Measurements from ENCODE around the gene SIPA1.
"Not testable (repeated sequence)": the region's sequence is repeated elsewhere in the genome, so short reads cannot be mapped to it uniquely, and the experiment has no call there.

SIPA1 gene

DNA sequence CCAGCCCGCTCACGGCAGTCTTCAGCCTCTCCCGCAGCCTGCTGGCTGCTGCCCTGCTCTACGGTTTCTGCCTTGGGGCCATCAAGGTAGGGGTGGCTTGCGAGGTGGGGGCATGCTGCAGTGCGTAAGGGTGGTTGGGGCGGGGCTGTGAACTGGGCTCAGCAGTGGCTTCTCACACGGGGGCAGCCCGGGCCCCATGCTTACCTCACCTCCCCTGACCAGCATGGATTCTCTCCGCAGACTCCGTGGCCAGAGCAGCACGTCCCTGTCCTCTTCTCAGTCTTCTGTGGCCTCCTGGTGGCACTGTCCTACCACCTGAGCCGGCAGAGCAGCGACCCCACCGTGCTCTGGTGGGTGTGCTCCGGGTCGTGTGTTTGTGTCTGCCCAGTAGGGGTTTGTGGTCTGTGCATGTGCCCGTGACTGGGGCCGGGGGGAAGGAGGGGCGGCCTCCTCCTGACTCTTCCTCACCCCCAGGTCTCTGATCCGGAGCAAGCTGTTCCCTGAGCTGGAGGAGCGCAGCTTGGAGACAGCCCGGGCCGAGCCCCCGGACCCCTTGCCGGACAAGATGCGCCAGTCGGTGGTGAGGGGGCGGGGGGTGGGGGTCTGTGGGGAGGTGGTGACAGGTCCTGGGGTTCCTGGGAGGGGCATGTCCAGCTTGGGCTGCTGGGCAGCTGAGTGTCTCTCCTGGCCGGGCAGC lies 12.8 kb upstream of the SIPA1 start:
- no peak for FAIRE-seq

DNA sequence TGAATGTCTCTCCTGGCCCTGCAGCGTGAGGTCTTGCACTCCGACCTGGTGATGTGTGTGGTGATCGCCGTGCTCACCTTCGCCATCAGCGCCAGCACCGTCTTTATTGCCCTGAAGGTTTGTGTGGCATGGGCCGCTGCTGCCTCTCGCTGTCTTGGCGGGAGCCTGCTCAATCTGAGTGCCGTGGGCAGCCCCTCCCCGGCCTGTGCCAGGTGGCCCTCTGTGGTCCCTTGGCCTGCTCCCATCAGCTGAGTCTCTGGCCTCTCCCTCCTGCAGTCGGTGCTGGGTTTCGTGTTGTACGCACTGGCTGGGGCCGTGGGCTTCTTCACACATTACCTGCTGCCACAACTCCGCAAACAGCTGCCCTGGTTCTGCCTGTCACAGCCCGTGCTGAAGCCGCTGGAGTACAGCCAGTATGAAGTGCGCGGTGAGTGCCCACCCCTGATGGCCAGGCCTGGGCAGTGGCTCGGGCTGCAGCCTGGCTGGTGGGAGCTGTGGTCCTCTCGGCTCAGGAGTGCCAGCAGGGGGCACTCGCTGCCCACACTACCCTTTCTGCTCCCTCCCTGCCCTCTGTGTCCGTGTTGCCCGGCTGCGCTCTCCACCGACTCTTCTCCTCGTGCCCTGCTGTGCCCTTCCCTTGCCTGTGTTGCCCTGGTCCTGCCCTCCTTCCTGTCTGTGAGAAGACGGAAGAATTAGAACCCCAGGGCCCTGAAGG lies 12.1 kb upstream of the SIPA1 start:
- no peak for FAIRE-seq

DNA sequence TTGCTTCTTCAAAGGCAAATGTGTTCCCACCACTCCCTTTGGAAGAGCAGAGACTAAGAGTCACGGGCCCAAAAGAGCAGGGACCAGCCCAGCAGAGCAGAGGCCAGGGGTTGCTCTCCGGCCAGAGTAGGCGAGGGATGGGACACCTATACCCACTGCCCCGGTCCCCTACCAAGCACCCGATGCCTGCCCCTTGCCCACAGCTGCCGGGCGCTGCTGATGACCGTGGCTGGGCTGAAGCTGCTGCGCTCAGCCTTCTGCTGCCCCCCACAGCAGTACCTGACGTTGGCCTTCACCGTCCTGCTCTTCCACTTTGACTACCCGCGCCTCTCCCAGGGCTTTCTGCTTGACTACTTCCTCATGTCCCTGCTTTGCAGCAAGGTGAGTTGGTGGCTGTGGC lies 10.7 kb upstream of the SIPA1 start:
- no peak for FAIRE-seq

DNA sequence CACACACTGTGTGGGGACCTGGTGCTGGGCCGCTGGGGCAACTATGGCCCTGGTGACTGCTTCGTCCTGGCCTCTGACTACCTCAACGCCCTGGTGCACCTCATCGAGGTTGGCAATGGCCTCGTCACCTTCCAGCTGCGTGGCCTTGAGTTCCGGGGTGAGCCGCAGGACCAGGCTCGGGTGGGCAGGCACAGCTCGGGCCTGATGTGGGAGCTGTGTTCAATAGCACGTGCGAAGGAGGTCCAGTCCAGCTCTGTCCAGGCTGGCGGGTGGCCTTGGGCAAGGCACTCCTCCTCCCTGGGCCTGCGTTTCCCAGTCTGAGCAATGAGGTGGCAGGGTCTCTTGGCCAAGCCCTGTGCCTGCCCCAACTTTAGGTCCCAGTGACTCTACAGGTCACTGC lies 8.3 kb upstream of the SIPA1 start:
- no peak for FAIRE-seq

DNA sequence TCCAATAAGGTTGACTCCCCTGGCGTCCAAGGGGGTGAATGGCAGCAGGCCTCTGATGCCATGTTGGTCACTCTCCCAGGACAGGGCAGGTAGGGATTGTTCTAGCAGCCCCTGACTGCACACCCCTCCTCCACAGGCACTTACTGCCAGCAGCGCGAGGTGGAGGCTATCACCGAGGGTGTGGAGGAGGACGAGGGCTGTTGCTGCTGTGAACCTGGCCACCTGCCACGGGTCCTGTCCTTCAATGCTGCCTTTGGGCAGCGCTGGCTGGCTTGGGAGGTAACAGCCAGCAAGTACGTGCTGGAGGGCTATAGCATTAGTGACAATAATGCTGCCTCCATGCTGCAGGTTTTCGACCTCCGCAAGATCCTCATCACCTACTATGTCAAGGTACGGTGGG lies 7.7 kb upstream of the SIPA1 start:
- no peak for FAIRE-seq

DNA sequence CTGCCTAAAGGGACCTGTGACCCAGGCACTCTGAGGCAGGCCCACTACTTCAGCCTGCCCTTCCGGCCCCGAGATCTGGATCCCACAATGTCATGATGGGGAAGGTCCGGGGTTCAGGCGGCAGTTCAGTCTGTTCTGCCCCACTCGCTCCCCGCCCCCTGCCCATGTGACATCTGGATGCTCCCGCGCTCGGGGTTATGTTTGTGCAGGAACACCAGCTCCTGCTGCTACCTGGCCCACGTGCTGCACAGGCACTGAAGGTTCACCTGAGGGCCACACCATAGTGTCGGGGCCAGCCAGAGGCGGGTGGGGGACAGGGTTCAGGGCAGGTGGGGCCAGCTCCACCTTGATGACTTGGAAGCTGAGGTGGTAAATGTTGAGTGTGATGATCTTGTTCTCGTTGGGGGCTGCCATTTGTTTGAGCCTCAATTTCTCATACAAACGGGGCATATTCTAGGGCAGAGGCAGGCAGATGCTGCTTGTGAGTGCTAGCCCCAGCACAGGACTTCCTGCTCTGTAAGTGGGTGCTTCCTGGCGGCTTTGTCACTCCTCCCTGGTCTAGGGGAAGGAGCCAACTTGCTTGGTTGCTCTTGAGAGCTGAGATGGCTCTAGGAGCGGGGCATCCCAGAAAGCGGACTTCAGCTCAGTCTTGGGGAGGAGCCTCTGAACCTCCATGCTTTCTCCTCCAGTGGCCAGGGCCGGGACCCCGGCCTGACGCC lies 4.4 kb upstream of the SIPA1 start:
- no peak for FAIRE-seq

DNA sequence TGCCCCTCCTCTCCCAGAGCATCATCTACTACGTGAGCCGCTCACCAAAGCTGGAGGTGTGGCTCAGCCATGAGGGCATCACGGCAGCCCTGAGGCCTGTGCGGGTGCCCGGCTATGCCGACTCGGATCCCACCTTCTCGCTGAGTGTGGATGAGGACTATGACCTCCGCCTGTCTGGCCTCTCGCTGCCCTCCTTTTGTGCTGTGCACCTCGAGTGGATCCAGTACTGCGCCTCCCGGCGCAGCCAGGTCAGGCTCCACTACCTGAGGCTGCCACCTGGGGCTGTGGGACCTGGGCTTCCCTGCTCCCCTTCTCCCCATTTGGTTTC lies 3.8 kb upstream of the SIPA1 start:
- FAIRE-seq = no peak

DNA sequence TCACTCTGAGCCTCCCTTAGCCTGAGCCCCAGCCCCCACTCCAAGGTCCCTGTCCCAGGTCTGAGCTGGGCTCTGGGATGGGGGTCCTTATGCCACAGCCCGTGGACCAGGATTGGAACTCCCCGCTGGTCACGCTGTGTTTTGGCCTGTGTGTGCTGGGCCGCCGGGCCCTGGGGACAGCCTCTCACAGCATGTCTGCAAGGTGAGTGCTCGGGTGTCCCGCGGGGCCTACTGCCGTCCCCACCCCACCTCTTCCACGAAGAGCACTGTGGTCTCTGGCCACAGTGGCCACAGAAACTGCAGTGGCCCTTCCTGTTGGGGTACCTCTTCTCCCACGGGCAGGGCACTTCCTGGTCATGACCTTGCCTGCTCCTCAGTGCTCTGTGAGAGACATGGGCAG lies 3.5 kb upstream of the SIPA1 start:
- FAIRE-seq = no peak

DNA sequence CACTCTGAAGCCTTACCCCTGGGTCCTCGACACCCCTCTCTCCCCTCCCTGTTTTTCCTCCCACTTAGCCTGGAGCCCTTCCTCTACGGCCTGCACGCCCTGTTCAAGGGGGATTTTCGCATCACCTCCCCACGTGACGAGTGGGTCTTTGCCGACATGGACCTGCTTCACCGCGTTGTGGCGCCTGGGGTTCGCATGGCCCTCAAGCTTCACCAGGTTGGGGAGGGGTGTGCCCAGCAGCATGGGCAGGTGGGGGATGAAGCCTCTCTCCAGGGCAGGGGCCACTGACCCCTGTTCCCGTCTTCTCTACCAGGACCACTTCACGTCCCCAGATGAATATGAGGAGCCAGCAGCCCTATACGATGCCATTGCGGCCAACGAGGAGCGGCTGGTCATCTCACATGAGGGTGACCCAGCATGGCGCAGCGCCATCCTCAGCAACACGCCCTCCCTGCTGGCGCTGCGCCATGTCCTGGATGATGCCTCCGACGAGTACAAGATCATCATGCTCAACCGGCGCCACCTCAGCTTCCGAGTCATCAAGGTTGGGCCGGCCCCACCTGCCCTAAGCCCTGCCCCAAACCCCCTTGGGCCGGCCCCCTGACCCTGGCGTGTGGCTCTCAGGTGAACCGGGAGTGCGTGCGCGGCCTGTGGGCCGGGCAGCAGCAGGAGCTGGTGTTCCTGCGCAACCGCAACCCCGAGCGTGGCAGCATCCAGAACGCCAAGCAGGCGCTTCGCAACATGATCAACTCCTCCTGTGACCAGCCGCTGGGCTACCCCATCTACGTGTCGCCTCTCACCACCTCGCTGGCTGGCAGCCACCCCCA lies 2.8 kb upstream of the SIPA1 start:
- FAIRE-seq = no peak

DNA sequence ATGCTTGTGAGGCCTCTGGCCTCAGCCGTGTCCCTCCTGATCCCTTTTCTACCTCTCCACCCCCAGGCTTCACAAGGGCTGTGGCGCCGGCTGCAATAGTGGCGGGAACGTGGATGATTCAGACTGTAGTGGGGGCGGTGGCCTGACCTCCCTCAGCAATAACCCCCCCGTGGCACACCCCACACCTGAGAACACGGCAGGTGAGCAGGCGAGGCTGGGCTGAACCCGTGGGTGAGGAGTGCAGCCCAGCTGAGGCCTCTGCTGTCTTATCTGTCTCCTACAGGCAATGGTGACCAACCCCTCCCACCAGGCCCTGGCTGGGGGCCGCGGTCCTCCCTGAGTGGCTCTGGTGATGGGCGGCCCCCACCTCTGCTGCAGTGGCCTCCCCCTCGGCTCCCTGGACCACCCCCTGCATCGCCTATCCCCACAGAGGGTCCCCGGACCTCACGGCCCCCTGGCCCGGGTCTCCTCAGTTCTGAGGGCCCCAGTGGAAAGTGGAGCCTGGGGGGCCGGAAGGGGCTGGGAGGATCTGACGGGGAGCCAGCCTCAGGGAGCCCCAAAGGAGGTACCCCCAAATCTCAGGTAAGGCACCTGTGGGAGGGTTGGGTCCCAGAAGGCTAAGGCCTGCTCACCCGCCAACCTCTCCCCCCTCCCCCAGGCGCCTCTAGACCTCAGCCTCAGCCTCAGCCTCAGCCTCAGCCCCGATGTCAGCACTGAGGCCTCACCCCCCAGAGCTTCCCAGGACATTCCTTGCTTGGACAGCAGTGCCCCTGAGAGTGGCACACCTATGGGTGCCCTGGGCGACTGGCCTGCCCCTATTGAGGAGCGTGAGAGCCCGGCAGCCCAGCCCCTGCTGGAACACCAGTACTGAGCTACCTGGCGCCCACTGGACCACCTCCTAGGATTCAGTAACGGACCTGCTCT lies 1.5 kb upstream of the SIPA1 start:
- no peak for FAIRE-seq

DNA sequence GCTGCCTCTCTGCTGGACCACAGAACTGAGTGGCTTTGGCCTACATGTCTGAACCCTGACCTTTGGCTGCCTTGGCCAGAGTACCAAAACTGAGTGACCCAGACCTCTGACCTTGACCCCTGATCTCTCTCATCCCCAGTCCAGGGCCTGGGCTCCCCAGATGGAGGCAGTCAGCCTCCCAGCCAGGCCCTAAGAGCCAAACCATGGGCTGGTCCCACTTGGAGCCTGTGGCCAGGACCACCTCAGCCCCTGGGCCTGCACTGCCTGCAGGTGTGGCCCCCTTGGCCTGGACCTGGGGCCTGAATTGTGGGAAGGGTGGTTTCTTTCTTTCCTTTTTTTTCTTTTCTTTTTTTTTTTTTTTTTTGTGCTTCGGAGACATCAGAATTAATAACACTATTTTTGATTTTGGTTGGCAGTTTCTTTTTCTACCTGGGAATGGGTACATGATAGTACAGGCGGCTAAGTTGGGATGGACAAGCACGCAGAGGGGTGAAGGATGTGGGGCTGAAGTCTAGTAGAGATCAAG lies 806 bp upstream of the SIPA1 start:
- FAIRE-seq = no peak

DNA sequence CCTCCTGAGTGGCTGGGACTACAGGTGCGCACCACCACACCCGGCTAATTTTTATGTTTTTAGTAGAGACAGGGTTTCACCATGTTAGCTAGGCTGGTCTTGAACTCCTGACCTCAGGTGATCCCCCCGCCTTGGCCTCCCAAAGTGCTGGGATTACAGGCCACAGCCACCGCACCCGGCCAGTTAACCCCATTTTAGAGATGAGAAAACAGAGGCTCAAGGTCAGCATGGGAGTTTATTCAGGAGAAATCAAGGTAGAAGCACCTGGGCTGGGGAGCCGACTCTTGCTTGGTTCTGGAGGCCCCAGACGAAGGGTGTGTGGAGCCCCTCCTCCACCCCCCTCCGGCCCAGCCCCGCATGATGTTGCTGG lies 1.3 kb downstream of the SIPA1 start:
- FAIRE-seq = not testable (repeated sequence)

DNA sequence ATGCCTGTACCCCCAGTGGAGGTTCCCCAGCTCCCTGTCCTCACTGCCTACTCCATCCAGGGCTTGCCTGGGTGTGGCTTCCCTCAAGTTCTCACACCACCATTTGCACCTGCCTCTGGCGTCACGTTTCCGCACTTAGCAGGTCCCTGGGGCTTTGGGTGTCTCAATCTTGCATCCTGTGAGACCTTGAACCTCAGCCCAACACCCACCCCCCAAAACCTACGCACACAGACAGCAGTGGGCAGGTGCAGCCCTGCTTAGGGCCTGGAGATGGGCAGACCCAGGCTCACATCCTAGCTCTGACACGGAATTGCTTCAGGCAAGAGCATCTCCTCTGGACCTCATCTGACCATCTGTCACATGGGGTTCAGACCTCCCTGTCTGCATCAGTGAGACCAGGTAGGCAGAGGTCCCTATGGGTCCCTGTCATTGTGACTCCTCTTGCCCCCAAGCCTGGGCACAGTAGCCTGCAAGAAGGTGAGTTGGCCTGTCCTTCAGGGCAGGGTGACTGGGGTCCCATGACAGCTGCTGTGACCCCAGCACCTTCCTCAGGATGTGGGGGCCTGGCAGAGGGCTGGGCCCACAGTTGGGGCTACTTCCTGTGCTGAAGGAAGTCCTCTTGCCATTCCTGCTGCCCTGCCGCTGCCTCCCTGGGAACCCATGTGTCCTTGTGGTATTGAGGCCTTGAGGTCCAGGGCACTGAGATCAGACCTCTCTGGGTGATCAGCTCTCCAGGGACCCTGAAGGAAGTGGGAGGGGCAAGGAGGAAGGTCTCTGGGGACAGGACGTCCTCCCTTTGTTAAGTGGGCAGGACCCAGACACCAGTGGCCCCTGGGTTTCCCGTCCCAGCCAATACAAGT lies 2.0 kb downstream of the SIPA1 start:
- FAIRE-seq = no peak

DNA sequence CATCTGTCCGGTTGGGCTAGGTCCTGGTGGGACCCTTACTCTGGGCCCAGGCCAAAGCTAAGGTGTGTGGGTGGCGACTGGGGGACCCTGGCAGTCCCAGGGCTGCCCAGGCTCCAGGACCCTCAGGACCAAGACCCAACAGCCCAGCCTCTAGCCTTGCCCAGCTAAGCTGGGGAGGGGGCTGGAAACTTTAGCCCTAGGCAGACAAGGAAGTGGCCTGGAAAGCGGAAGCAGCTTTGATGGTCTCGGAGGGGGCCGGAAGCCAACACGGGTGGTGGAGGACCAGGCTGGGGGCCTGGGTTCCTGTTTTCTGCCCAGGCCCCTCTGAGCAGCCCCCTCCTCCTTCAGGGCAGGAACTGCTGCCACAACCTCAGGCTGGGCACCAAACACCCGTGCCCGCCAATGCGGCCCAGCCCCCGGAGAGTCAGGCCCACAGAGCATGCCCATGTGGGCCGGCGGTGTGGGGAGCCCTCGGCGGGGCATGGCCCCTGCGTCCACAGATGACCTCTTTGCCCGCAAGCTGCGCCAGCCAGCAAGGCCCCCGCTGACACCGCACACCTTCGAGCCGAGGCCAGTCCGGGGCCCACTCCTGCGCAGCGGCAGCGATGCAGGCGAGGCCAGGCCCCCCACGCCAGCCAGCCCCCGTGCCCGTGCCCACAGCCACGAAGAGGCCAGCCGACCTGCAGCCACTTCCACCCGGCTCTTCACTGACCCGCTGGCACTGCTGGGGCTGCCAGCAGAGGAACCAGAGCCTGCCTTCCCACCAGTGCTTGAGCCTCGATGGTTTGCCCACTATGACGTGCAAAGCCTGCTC lies 2.8 kb downstream of the SIPA1 start:
- no peak for FAIRE-seq

DNA sequence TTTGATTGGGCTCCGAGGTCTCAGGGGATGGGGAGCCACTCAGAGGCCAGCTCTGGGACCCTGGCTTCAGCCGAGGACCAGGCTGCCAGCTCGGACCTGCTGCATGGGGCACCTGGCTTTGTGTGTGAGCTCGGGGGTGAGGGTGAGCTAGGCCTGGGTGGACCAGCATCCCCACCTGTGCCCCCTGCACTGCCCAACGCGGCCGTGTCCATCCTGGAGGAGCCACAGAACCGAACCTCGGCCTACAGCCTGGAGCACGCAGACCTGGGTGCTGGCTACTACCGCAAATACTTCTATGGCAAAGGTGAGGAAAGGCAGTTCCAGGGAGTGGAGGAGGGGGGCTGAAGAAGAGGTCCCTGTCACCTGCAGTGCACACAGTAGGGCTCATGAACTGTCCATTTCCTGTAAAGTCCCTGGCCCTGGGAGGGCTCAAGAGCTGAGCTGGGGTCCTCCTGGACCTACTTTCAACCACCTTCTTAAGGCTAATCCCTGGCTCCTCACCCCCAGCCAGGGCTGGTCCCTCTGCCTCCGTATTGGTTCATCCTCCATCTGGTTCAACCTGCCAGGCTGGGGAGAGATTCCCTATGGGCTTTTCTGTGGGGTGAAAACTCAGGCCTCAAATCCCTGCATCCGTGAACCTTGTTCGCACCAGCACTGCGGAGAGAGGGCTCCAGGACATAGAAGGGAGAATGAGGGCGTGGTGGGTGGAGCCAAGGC lies 3.6 kb downstream of the SIPA1 start:
- no peak for FAIRE-seq

DNA sequence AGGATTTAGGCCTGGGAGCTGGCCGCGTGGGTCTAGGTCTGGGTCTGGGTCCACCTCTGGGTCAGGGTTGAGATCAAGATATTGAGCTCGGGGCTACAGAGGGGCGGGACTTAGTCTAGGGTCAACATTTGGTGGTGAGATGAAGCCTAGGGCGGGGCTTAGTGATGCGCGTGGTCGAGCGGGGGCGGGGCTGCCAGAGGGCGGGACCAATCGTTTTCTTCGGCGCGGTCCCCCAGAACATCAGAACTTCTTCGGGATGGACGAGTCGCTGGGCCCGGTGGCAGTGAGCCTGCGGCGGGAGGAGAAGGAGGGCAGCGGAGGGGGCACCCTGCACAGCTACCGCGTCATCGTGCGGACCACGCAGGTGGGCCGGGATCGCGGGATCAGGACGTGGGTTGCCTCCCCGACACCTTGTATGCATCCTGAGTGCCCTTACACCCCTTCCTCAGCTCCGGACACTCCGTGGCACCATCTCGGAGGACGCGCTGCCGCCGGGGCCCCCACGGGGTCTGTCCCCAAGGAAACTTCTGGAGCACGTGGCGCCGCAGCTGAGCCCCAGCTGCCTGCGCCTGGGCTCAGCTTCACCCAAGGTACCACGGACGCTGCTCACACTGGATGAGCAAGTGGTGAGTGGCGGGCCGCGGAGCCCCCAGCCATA lies 4.2 kb downstream of the SIPA1 start:
- no peak for FAIRE-seq

DNA sequence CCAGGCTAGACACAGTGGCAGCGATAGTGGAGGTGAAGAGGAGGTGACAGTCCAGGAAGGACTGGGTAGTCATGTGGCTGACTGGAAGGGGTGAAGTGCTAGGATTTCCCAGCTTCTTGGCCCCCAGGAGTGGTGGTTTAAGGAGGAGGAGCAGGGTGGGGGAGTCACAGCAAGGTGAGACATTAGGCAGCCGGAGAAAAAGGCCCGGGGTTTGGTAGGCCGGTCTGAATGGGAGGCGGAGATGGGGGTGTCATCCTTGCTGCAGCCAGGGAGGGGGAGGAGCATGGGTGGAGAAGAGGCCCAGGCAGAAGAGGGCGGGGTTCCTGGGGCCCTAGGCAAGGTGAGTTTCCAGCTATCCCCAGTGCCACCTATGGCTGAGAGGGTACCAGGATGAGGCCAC lies 6.1 kb downstream of the SIPA1 start:
- no peak for FAIRE-seq

DNA sequence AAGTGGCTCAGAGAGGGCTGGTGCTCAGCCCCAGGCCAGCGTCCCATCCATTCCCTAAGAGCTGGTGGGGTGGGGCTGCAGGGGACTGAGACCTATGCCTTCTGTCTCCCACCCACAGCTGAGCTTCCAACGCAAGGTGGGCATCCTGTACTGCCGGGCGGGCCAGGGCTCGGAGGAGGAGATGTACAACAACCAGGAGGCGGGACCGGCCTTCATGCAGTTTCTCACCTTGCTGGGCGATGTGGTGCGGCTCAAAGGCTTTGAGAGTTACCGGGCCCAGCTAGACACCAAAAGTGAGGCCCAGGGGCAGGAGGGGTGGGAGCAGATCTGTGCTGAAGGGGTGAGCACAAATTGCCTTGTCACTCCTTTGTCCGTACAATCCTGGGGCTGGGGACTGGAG lies 6.9 kb downstream of the SIPA1 start:
- FAIRE-seq = no peak

DNA sequence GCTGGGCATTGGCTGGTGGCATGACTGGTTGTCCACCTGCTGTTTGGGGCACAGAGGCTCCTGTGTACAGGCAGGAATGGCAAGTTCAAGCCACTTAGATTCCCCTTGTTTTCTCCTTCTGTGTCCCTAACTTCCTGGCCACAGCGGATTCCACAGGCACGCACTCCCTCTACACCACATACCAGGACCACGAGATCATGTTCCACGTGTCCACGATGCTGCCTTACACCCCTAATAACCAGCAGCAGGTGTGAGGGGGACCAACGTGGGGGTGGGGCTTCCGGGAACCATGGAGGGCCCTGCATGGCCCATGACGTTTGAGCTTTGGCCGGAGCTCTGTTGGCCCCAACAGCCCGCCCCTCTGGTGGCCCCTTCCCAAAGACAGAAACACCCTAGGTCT lies 7.8 kb downstream of the SIPA1 start:
- FAIRE-seq = no peak

Measured in G401.6 (cell line).